Panc1 (cell line): ENCODE data around the gene IDUA.

ENCODE experiments used
- POLR2AphosphoS5 ChIP-seq: IDR thresholded peaks from 2 replicates; pipeline ENCODE4 v1.6.1; 2012; ENCODE audit warnings: mild to moderate bottlenecking, low read depth, low read length, moderate library complexity
- REST ChIP-seq, 2 experiments: IDR thresholded peaks; 2 replicates each; pipeline ENCODE4 v1.6.1; 2011 to 2012; ENCODE audit warnings: low read depth in 2 of 2, control low read depth in 1 of 2, low read length in 1 of 2, mild to moderate bottlenecking in 1 of 2, moderate library complexity in 1 of 2; ENCODE audit not compliant: insufficient read depth in 1 of 2
- SIN3A ChIP-seq: IDR thresholded peaks from 2 replicates; pipeline ENCODE4 v1.6.1; 2012; ENCODE audit warnings: low read depth, mild to moderate bottlenecking, low read length, moderate library complexity, borderline replicate concordance; ENCODE audit not compliant: insufficient read depth
- TF ChIP-seq, protein P1 (sequence below): fragments of 450-650 bp; IDR thresholded peaks from 2 replicates; pipeline ENCODE4 v1.5.1; 2017; ENCODE audit warnings: mild to moderate bottlenecking

DNA sequence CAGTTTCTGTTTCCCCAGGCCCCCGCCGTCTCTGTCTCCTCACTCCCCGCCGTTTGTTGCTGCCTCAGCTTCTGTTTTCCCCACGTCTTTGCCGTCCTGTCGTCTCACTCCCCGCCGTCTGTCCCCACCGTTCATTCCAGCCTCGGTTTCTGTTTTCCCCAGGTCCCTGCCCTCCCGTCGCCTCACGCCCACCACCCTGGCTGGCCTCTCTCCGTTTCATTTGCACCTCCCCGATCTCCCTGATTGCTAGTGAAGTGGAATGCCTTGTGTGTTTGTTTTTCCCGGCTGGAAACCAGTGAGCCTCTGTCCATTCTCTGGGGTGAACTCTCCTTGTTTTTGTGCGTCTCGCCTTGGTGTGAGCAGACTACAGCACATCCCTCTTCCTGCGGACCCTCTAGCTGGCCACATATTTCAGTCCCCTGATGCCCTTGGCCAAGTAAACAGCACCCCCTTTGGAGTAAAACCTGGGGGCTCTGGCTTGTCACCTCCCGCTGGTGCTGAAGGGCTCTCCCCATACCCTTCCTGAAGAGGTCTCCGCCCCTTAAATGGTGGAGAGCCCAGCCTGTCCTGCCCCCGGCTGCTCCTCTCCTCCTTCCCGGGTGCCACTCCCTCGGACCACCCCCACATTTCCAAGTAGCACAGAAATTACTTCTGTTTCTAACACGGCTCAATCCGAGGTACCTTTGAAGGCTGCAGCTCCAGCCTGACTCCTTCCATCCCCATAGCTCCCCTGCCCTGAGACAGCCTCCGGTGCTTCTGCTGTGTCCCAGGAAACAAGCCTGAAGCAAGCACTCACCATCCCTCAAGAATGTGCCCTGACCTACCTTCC is 41.4 kb upstream of the IDUA start:
- TF ChIP-seq, protein P1, sequence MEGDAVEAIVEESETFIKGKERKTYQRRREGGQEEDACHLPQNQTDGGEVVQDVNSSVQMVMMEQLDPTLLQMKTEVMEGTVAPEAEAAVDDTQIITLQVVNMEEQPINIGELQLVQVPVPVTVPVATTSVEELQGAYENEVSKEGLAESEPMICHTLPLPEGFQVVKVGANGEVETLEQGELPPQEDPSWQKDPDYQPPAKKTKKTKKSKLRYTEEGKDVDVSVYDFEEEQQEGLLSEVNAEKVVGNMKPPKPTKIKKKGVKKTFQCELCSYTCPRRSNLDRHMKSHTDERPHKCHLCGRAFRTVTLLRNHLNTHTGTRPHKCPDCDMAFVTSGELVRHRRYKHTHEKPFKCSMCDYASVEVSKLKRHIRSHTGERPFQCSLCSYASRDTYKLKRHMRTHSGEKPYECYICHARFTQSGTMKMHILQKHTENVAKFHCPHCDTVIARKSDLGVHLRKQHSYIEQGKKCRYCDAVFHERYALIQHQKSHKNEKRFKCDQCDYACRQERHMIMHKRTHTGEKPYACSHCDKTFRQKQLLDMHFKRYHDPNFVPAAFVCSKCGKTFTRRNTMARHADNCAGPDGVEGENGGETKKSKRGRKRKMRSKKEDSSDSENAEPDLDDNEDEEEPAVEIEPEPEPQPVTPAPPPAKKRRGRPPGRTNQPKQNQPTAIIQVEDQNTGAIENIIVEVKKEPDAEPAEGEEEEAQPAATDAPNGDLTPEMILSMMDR, result no peak
- no peak for TF ChIP-seq POLR2AphosphoS5
- TF ChIP-seq REST (IDR thresholded peaks at IDR 0.05; ENCODE audit: insufficient read depth in 1 of 2, low read depth in 2 of 2, low read length in 1 of 2), result no peak
- no peak for TF ChIP-seq SIN3A
